NCI-H510A (cell line): Measurements from ENCODE around the gene SULT4A1.
A peak's percentile ranks its signal among the peaks of the same experiment; 100 is the strongest.

Experiments
- DNase-seq: peaks from one replicate; lab custom pipeline; 2025; lab: John Stamatoyannopoulos, UW

SULT4A1 gene

DNA sequence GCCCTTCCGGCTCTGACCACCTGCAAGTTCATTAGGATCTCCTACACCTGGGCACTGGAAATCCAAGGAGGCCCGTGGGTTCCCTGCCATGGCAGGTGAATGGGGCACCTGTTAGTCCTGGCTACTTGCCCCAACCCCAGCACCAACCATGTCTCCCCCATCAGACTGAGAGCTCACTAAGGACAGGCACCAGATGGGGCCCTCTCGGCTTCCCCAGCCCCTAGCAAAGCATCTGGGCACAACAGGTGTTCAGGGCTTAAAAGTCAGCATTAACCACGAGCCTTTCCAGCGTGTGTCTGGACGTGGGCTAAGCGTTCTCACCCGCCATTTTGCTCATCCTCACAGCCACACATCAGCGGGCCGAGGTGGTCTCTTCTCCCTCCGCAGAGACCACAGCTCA lies 2.2 kb downstream of the SULT4A1 start:
- no peak for DNase-seq

DNA sequence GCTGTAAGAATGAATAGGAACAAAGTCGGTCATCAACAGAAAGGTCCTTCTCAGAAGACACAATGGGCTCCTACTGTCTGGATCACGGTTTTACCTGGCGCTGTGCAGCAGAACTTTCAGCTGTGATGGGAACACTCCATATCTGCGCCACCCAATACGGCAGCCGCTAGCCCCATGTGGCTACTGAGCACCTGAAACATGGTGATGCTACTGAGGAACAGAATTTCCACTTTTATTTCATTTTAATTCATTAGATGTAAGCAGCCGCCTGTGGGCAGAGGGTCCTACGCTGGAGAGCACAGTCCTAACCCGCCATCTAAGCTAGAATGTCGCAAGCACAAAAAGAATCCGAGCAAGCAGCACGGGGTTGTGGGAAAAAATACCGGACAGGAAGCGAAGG lies 2.7 kb downstream of the SULT4A1 start:
- no peak for DNase-seq

DNA sequence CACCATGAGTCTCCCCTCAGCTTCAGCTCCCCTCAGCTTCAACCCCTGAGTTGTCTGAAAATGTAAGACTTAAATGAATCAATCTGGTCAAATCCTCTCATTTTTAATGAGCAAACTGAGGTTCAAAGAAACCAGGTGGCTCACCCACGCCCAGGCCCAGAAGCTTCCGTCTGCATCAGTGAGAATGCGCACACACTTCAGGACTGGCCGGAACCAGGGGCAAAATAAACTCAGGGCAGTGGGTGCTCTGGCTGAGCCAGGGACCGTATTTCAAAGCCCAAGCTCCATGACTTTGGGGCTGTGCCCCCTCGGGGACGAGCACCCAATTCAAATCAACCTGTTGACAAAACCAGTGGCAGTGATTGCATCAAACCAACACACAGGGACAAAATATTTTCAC lies 3.1 kb downstream of the SULT4A1 start:
- no peak for DNase-seq

- no peak for DNase-seq
These were observed 4.0 kb downstream of the SULT4A1 start for GRCh38 chr22:43858156-43858895.

GRCh38 chr22:43857367-43857766 lies 4.9 kb downstream of the SULT4A1 start:
- DNase-seq: no peak

DNA sequence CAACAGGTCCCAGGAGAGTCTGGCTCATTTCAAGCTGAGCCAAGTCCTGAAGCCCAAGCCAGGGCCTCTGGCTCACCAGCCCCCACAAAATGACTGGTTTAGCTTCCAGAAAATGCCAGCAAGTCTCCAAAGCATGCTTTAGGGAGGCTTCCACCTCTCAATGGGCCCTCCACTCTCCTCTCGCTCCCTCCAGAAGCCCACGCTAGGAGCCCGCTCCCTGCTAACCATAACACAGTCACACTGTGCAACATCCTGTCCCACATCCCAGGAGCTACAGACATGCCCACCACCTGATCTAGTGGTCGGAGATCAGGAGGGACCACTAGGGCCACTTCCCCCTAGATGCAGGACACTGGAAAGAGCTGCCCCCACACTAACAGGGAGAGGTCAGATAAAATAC lies 6.9 kb downstream of the SULT4A1 start:
- DNase-seq: no peak

GRCh38 chr22:43854786-43855271 lies 7.5 kb downstream of the SULT4A1 start:
- DNase-seq: no peak

DNA sequence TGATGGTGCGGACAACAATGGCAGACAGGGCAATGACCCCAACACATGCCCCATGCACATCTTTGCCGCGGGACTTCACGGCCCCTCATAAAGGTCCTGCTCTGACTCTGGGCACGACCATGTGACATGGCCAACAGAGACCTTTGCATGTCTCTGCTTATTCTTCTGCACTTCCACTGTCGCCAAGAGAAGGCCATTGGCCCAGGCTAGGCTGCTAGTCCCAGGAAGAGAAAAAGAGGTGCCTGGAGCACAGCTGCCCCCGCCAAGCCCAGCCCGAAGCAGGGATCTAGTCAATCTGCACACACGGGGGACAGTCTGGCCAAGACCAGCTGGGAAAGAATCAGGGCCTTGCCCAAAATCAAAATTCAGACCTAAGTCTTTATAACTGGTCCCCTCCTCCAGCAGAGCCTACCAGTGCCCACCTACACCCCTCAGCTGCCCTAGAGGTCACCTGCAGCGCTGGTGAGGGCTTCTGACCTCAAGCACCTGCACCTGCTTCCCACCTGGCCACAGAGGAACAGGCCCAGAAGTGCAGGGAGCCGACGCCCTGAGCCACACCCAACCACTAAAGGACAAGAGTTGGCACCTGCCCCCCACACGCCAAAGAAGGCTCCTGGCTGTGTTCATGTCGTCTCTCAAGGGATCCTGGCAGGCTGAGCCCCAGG lies 8.1 kb downstream of the SULT4A1 start:
- no peak for DNase-seq

GRCh38 chr22:43853328-43853931 lies 8.9 kb downstream of the SULT4A1 start:
- DNase-seq: no peak

- no peak for DNase-seq
These were observed 9.6 kb downstream of the SULT4A1 start for GRCh38 chr22:43852573-43853327.

DNA sequence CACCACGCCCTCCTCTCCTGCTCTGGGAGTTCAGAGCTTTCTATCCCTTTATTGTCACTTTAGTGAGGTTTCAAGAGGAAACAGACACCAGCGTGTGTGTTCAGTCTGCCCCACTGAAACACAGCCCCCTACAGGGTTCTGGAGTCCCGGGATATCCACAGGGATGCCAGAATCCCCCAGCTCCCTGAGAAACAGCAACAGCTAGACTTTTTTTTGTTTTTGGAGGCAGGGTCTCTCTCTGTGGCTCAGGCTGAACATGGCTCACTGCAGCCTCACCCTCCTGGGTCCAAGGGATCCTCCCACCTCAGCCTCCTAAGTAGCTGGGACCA lies 10.4 kb downstream of the SULT4A1 start:
- DNase-seq: no peak

GRCh38 chr22:43851058-43851978 lies 11.0 kb downstream of the SULT4A1 start:
- DNase-seq: no peak

DNA sequence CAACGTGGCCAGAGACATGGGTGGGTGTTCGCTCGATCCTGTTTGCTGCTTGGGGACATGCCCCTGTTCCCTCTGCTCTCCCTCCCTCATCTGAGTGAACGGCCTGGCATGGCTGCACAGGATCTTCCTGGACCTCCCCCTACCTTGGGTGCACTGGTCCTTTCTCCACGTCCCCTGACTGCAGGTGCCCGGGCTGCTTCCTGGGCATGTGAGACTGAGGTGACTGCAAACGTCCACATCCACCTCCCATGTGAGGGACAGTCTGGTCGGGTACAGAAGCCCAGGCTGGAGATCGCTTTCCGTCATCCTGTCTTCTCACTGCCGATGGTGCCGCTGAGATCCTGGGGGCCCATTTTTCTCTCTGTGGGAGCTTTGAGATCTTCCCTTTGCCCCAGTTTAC lies 11.8 kb downstream of the SULT4A1 start:
- no peak for DNase-seq

- DNase-seq: no peak
These were observed 12.6 kb downstream of the SULT4A1 start for GRCh38 chr22:43849731-43850130.

- peak; percentile 64 for DNase-seq
These were observed 13.7 kb downstream of the SULT4A1 start for GRCh38 chr22:43848366-43849171.

- no peak for DNase-seq
These were observed 14.7 kb downstream of the SULT4A1 start for GRCh38 chr22:43847376-43848289.

GRCh38 chr22:43846966-43847365 lies 15.3 kb downstream of the SULT4A1 start:
- no peak for DNase-seq

GRCh38 chr22:43845981-43846380 lies 16.3 kb downstream of the SULT4A1 start:
- no peak for DNase-seq
